Stimulated activated CD4-positive, alpha-beta T cell treated with anti-CD3 and anti-CD28 coated beads, Interleukin-4, amount 100 ng/mL, for 4 hours (primary cell): ENCODE data around the gene KMT2A.
"Not testable (repeated sequence)": the region's sequence is repeated elsewhere in the genome, so short reads cannot be mapped to it uniquely, and the experiment has no call there.

ENCODE experiments used
- DNase-seq, 2 experiments: peaks; one replicate each; pipeline ENCODE4 v3.0.0-alpha.2; 2020

Gene KMT2A

GRCh38 chr11:118435290-118435892 is 901 bp upstream of the KMT2A start:
- peak; percentile 52 to 58 for DNase-seq

DNA sequence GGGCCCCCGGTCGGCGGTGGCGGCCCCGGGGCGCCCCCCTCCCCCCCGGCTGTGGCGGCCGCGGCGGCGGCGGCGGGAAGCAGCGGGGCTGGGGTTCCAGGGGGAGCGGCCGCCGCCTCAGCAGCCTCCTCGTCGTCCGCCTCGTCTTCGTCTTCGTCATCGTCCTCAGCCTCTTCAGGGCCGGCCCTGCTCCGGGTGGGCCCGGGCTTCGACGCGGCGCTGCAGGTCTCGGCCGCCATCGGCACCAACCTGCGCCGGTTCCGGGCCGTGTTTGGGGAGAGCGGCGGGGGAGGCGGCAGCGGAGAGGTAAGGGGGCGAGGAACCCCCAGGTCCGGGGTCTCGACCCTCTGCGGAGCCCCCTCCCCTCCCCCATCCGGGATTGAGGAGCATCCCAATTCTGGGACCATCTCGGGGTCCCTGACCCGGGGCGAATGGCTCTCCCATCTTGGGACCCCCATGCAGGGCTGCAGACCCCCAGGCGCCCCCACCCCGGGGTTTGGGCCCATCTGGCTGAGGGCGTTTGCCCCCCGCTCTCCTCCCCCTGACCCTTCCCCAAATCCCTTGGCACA is 431 bp downstream of the KMT2A start:
- peak in 1 of 2 experiments; percentile 45 for DNase-seq

- DNase-seq, result peak; percentile 30 to 40
Observed at GRCh38 chr11:118437208-118438125, 1.2 kb downstream of the KMT2A start.

- DNase-seq, result peak; percentile 34 to 42
Observed at GRCh38 chr11:118438314-118438931, 2.1 kb downstream of the KMT2A start.

GRCh38 chr11:118439646-118440045 is 3.4 kb downstream of the KMT2A start:
- DNase-seq, result no peak

- no peak for DNase-seq
Observed at GRCh38 chr11:118441770-118442275, 5.5 kb downstream of the KMT2A start.

DNA sequence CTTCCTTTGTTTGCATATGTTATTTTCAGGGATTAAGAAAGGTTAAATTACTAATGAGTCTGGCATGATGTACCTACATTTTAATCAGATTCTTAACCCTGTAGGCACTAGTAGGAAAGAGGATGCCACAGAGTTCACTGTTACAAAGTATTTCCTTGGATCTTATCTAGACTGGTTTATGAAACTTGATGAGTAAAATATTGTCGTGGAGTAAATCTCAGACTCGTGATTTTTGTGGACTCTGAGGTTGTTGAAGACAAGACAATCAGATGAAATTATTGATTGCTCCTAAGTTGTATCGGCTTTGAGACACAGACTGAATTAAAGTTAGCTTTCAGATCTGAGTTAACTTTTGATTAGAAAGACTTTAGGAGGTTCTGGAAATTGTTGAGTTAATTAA is 6.0 kb downstream of the KMT2A start:
- DNase-seq, result no peak

GRCh38 chr11:118442908-118443589 is 6.8 kb downstream of the KMT2A start:
- DNase-seq, result no peak

DNA sequence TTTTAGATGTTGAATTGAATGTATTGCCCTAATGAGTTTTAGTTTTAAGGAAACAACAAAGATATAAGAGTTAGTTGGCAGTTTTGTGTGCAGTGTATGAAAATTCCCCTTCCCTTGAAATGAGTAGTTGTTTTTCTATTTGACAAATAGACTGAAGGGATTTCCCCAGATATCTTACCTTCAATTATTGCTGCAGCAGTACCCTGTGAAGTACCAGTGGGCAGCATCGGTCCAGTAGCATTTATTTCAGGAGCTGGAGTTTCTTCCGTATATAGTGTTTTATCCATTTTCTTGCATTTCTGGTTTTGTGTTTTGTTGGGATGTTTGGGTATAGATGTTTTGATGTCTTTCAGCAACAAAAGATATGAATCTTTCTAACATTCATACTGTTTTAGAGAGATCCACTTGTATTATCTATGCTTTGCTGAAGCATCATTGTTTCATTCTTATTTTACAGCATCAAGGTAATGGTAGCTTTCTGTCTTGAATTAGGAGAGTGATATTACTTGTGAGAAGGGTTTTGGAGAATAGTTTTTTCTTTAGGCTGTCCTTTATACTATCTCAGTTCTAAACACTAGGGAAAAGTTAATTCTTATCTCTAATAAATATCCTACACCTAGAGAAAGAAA is 7.4 kb downstream of the KMT2A start:
- DNase-seq, result no peak

DNA sequence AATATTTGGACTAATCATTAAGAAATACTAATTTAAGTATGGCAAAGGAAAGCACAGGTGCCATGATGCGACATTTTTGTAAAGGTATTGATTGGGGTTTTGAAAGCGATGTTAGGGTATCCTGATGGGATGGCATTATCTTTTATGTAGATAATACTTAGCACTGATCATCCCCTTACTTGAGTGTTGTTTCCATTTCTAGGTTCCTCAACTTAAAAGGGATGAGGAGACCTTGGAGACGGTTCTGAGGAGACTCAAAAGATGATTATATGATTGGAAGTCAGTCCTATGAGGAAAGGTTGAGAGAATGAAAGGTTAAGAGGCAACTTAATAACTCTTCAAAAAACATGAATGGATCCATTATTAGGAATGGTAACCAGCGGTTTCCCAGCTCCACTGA is 11.1 kb downstream of the KMT2A start:
- no peak for DNase-seq

DNA sequence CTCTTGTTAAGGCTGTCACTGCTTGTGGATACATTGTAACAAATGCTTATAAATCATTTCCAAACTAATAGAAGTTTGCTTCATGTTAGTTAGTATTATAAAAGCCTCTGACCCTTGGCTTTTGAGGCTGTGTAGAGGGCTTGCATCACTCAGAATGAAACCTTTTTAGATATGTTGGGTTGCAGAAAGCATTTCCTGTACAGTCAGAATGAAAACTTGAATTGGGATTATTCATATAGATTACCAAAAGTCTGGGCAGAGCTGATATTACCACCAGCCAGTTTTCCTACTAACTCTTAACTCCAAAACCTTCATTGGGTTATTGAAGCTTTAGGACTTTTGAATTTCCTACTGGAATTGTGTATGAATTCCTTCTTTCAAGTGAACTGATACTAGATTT is 12.0 kb downstream of the KMT2A start:
- DNase-seq, result no peak

GRCh38 chr11:118449316-118449918 is 13.1 kb downstream of the KMT2A start:
- no peak for DNase-seq

GRCh38 chr11:118450451-118450850 is 14.2 kb downstream of the KMT2A start:
- no peak for DNase-seq

- no peak for DNase-seq
Observed at GRCh38 chr11:118462178-118462577, 25.9 kb downstream of the KMT2A start.

DNA sequence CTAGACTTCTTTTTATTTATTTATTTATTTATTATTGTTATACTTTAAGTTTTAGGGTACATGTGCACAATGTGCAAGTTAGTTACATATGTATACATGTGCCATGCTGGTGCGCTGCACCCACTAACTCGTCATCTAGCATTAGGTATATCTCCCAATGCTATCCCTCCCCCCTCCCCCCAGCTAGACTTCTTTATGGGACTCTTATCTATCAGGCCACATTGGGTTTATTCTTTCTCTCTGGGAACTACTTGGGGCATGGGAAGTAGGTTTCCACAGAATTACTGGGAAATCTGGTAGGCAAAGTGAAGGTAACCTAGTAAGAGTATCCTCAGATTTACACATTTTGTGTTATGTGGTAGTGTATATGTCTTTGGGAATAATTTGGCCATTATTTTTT is 32.7 kb downstream of the KMT2A start:
- not testable (repeated sequence) for DNase-seq

DNA sequence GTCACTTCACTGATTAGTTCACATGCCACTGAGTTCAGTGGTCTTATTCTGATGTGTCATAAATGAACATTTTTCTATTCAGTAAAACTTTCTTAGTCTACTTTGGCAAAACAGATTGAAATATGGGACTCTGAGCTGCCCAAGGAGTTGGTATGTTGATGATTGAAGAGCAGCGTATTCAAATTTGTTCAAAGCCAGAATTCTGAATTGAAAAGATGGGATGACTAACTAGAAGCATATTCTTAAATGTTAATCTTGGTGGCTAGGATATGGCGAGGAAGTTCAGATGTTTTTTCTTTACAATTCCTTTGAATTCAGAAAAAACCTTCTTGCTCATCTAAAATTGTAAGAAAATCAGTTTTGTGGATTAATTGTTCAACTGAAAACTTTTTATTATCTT is 34.7 kb downstream of the KMT2A start:
- no peak for DNase-seq

GRCh38 chr11:118473537-118473936 is 37.2 kb downstream of the KMT2A start:
- DNase-seq, result no peak

DNA sequence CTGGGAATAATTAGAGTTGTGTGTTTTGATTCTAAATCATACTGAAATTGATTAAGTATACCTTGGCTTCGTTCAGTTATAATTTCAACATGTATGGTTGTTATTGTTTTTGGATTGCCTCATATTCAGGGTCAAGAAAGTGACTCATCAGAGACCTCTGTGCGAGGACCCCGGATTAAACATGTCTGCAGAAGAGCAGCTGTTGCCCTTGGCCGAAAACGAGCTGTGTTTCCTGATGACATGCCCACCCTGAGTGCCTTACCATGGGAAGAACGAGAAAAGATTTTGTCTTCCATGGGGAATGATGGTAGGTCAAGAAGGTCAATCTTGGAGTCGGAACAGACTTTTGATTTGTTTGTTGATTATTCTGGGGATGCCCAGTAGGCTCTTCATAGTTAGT is 40.4 kb downstream of the KMT2A start:
- no peak for DNase-seq

GRCh38 chr11:118481238-118481637 is 44.9 kb downstream of the KMT2A start:
- DNase-seq, result not testable (repeated sequence)

DNA sequence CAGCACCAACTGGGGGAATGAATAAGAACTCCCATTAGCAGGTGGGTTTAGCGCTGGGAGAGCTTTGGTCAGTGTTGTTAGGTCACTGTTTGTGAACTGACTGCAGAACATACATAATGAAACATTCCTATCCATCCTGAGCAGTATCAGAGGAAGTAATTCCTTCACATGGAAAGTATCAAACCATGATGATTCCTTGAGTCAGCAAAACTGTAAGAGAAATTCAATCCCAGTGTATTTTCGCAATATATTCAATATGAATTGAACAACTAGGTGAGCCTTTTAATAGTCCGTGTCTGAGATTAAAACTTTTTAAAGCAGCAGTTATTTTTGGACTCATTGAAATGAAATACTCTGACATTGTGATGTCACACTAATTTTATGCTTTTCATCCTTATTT is 48.1 kb downstream of the KMT2A start:
- DNase-seq, result no peak

- DNase-seq, result no peak
Observed at GRCh38 chr11:118485273-118485672, 49.0 kb downstream of the KMT2A start.
